Mesenchymal stem cell (in vitro differentiated cells and primary cell): ENCODE results near the gene ITPR3.

ENCODE experiments used
- DNase-seq: peaks from one replicate; pipeline ENCODE4 v3.0.0-alpha.2; 2013
- H2AFZ ChIP-seq: one replicate; pipeline ENCODE4 v1.6.1; 2013; ENCODE audit warnings: low read depth, mild to moderate bottlenecking, control low read depth, inconsistent platforms, low read length, moderate library complexity
- H2AK5ac ChIP-seq: 2 replicates; pipeline ENCODE4 v1.6.1; 2013; ENCODE audit warnings: low read length, moderate library complexity, mild to moderate bottlenecking, inconsistent platforms; ENCODE audit not compliant: severe bottlenecking
- H2BK120ac ChIP-seq: one replicate; pipeline ENCODE4 v1.6.1; 2013; ENCODE audit warnings: low read depth, mild to moderate bottlenecking, inconsistent platforms, low read length, moderate library complexity
- H2BK12ac ChIP-seq, 2 experiments: one replicate each; pipeline ENCODE4 v1.6.1; 2013; ENCODE audit warnings: inconsistent platforms in 2 of 2, low read length in 2 of 2, mild to moderate bottlenecking in 2 of 2, moderate library complexity in 2 of 2, control low read depth in 1 of 2
- H2BK15ac ChIP-seq: one replicate; pipeline ENCODE4 v1.6.1; 2013; ENCODE audit warnings: mild to moderate bottlenecking, low read depth, inconsistent platforms; ENCODE audit not compliant: poor library complexity, severe bottlenecking
- H2BK5ac ChIP-seq: 2 replicates; pipeline ENCODE4 v1.6.1; 2013; ENCODE audit warnings: low read depth, mild to moderate bottlenecking, low read length, control low read depth, inconsistent platforms; ENCODE audit not compliant: poor library complexity, severe bottlenecking
- H3K14ac ChIP-seq, 2 experiments: one replicate each; pipeline ENCODE4 v1.6.1; 2013; ENCODE audit warnings: inconsistent platforms in 2 of 2, low read length in 2 of 2, control low read depth in 1 of 2, mild to moderate bottlenecking in 1 of 2, moderate library complexity in 1 of 2
- H3K18ac ChIP-seq, 2 experiments: one replicate each; pipeline ENCODE4 v1.6.1; 2013; ENCODE audit warnings: inconsistent platforms in 2 of 2, low read length in 2 of 2, control low read depth in 1 of 2, low read depth in 1 of 2, mild to moderate bottlenecking in 1 of 2
- H3K23ac ChIP-seq, 2 experiments: one replicate each; pipeline ENCODE4 v1.6.1; 2013; ENCODE audit warnings: inconsistent platforms in 2 of 2, low read length in 2 of 2, mild to moderate bottlenecking in 2 of 2, moderate library complexity in 2 of 2, control low read depth in 1 of 2
- H3K27ac ChIP-seq: 2 replicates; pipeline ENCODE4 v1.5.1; 2013; ENCODE audit warnings: mild to moderate bottlenecking, moderate library complexity, low read length, control low read depth, inconsistent platforms; ENCODE audit not compliant: poor library complexity, severe bottlenecking
- H3K27me3 ChIP-seq, 2 experiments: 2 replicates each; pipeline versions ENCODE4 v1.6.1 to v1.7.0; 2013; ENCODE audit warnings: low read length in 2 of 2, mild to moderate bottlenecking in 2 of 2, moderate library complexity in 2 of 2, control low read depth in 1 of 2, inconsistent platforms in 1 of 2; ENCODE audit not compliant: control insufficient read depth in 1 of 2, insufficient read depth in 1 of 2
- H3K36me3 ChIP-seq, 2 experiments: 2 replicates each; pipeline versions ENCODE4 v1.6.1 to v1.7.0; 2013; ENCODE audit warnings: low read length in 2 of 2, control low read depth in 1 of 2, inconsistent platforms in 1 of 2, low read depth in 1 of 2, mild to moderate bottlenecking in 1 of 2; ENCODE audit not compliant: insufficient read depth in 2 of 2, control insufficient read depth in 1 of 2
- H3K4ac ChIP-seq, 2 experiments: one replicate each; pipeline ENCODE4 v1.6.1; 2013; ENCODE audit warnings: inconsistent platforms in 2 of 2, low read length in 2 of 2, mild to moderate bottlenecking in 2 of 2, moderate library complexity in 2 of 2, control low read depth in 1 of 2, low read depth in 1 of 2
- H3K4me1 ChIP-seq: 2 replicates; pipeline ENCODE4 v1.6.1; 2013; ENCODE audit warnings: low read depth, low read length, control low read depth; ENCODE audit not compliant: control insufficient read depth, insufficient read depth
- H3K4me2 ChIP-seq: 2 replicates; pipeline ENCODE4 v1.6.1; 2013; ENCODE audit warnings: low read length, mild to moderate bottlenecking, inconsistent platforms; ENCODE audit not compliant: poor library complexity, severe bottlenecking
- H3K4me3 ChIP-seq, 2 experiments: 2 replicates each; pipeline versions ENCODE4 v1.5.1 to v1.7.0; 2013; ENCODE audit warnings: low read length in 2 of 2, mild to moderate bottlenecking in 2 of 2, control low read depth in 1 of 2, low read depth in 1 of 2; ENCODE audit not compliant: insufficient read depth in 1 of 2
- H3K79me1 ChIP-seq: replicated peaks from 2 replicates; pipeline ENCODE4 v1.6.1; 2013; ENCODE audit warnings: mild to moderate bottlenecking, control low read depth, low read length, inconsistent platforms; ENCODE audit not compliant: poor library complexity, severe bottlenecking
- H3K9ac ChIP-seq: 2 replicates; pipeline ENCODE4 v1.7.0; 2013; ENCODE audit warnings: mild to moderate bottlenecking, low read length, moderate library complexity
- H3K9me3 ChIP-seq: 2 replicates; pipeline ENCODE4 v1.7.0; 2013; ENCODE audit warnings: mild to moderate bottlenecking, low read length; ENCODE audit not compliant: control insufficient read depth
- H4K8ac ChIP-seq: one replicate; pipeline ENCODE4 v1.6.1; 2013; ENCODE audit warnings: inconsistent platforms, mild to moderate bottlenecking, low read length, moderate library complexity
- H4K91ac ChIP-seq: one replicate; pipeline ENCODE4 v1.6.1; 2013; ENCODE audit warnings: mild to moderate bottlenecking, low read length, inconsistent platforms
- WGBS: methylation state at CpG from one replicate; pipeline ENCODE4 v1.1.7; 2013; ENCODE audit warnings: mixed read lengths; 5-methylcytosine and 5-hydroxymethylcytosine counted together

The ITPR3 gene

DNA sequence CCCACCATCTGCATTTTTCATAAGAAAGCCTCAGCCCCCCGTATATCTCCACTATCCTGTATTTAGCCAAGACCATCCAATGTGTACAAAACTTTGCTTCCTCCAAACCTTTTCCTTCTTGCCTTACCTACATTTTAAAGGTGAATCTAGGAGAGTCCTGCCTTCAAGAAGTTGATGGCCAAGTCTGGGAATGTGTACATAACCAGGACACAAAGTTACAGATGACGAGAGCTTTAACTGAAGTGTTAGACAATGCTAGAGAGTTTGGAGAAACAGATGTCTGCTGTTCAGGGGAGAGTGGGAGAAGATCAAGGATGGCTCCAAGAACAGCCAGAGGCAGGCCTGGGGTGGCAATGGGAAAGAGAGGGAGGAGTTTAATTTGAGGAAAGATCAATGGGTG lies 92.7 kb downstream of the ITPR3 start:
- H3K14ac ChIP-seq = no peak overlapping the region
- no peak overlapping the region for H4K91ac ChIP-seq
- no peak overlapping the region for H2BK120ac ChIP-seq
- H3K27ac ChIP-seq = no peak overlapping the region
- H3K18ac ChIP-seq = no peak overlapping the region
- no peak overlapping the region for H2BK15ac ChIP-seq
- H3K4me1 ChIP-seq = peaks cover 10% of the 10 kb centered on the region
- H4K8ac ChIP-seq = no peak overlapping the region
- no peak overlapping the region for H3K4ac ChIP-seq
- peaks cover 3 to 18% of the 10 kb centered on the region in 2 experiments for H3K36me3 ChIP-seq
- H3K4me2 ChIP-seq = no peak overlapping the region
- H2AFZ ChIP-seq = no peak overlapping the region
- H3K23ac ChIP-seq = no peak overlapping the region
- no peak overlapping the region for H2BK12ac ChIP-seq
- no peak for DNase-seq
- H3K27me3 ChIP-seq = peaks cover 2 to 4% of the 10 kb centered on the region in 2 experiments
- H3K9ac ChIP-seq = no peak overlapping the region
- H3K79me1 ChIP-seq = peaks cover 16% of the 10 kb centered on the region
- H2BK5ac ChIP-seq = no peak overlapping the region
- no peaks in the 10 kb centered on the region for H3K9me3 ChIP-seq
- no peak overlapping the region for H3K4me3 ChIP-seq
- 96% methylated on average over 2 of the region's 2 CpGs for WGBS
- no peak overlapping the region for H2AK5ac ChIP-seq

DNA sequence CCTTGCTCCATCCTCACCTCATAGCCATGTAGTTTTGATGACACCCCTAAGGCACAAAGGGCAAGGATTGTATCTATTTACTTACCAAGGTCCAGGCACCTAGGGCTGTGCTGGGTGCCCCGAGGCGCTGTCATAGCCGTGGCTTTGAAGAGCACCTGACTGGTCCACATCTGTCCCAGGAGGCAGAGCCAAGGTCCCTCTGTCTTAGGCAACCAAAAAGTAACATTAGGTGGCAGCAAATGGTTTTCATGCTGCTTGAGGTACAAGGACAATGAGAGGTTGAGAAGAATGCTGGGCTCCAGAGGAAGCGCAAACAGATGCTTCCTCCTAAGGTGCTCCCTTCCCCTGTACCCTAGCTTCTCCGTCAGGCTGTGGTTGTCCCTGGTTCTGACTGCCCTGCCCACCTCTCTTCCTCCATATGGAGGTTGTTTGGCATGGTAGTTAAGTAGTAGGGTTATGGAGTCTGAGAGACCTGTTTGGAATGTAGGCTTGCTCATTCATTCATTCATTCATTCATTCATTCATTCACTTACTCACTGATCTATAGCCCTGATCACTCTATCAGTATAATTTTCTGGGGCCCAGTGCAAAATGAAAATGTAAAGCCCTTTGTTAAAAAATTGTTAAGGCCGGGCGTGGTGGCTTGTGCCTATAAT lies 93.4 kb downstream of the ITPR3 start:
- H3K4me2 ChIP-seq = no peak overlapping the region
- no peak overlapping the region for H3K27ac ChIP-seq
- H3K14ac ChIP-seq = no peak overlapping the region
- peaks cover 9% of the 10 kb centered on the region for H3K4me1 ChIP-seq
- DNase-seq = no peak
- no peak overlapping the region for H3K23ac ChIP-seq
- H2BK120ac ChIP-seq = no peak overlapping the region
- peaks cover 8 to 9% of the 10 kb centered on the region in 2 experiments for H3K27me3 ChIP-seq
- H3K9ac ChIP-seq = no peak overlapping the region
- peaks cover 0 to 11% of the 10 kb centered on the region in 2 experiments for H3K36me3 ChIP-seq
- no peak overlapping the region for H4K8ac ChIP-seq
- H4K91ac ChIP-seq = no peak overlapping the region
- H2AFZ ChIP-seq = no peak overlapping the region
- H3K9me3 ChIP-seq = no peaks in the 10 kb centered on the region
- no peak overlapping the region for H2AK5ac ChIP-seq
- H3K18ac ChIP-seq = no peak overlapping the region
- H3K79me1 ChIP-seq = peaks cover 13% of the 10 kb centered on the region
- no peak overlapping the region for H2BK5ac ChIP-seq
- no peak overlapping the region for H2BK15ac ChIP-seq
- H2BK12ac ChIP-seq = no peak overlapping the region
- no peak overlapping the region for H3K4me3 ChIP-seq
- H3K4ac ChIP-seq = no peak overlapping the region
- WGBS = 84% methylated on average over 6 of the region's 7 CpGs

DNA sequence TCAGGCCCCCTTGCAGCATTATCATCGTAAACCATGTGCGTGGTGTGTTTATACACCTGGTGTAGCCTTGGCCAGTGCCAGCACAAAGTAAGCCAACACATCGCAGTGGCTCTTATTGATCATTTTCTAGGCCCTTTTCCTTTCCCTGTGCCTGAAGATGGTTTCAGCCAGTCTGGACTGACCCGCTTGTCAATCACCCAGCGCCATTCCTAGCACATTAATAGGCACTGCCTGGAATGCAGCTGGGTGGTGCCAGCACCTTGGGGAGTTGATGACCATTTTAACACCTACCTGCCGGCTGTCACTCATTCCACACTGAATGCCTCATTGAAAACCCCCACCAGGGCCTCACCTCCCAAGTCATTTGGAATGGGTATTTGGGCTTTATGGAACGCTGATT lies 95.3 kb downstream of the ITPR3 start:
- H3K9ac ChIP-seq = no peak overlapping the region
- H2AFZ ChIP-seq = no peak overlapping the region
- H3K4ac ChIP-seq = no peak overlapping the region
- no peak overlapping the region for H4K8ac ChIP-seq
- H3K18ac ChIP-seq = no peak overlapping the region
- H2BK5ac ChIP-seq = no peak overlapping the region
- H3K36me3 ChIP-seq = no peaks in the 10 kb centered on the region
- DNase-seq = no peak
- H3K79me1 ChIP-seq = no peaks in the 10 kb centered on the region
- no peak overlapping the region for H3K14ac ChIP-seq
- H2BK15ac ChIP-seq = no peak overlapping the region
- no peak overlapping the region for H4K91ac ChIP-seq
- H3K4me1 ChIP-seq = peaks cover 2% of the 10 kb centered on the region
- peaks cover 8 to 22% of the 10 kb centered on the region in 2 experiments for H3K27me3 ChIP-seq
- no peak overlapping the region for H2AK5ac ChIP-seq
- no peak overlapping the region for H3K23ac ChIP-seq
- no peak overlapping the region for H2BK12ac ChIP-seq
- H3K4me3 ChIP-seq = no peak overlapping the region
- H3K4me2 ChIP-seq = no peak overlapping the region
- no peaks in the 10 kb centered on the region for H3K9me3 ChIP-seq
- no peak overlapping the region for H3K27ac ChIP-seq
- H2BK120ac ChIP-seq = no peak overlapping the region
- WGBS = 83% methylated on average over 7 of the region's 7 CpGs

DNA sequence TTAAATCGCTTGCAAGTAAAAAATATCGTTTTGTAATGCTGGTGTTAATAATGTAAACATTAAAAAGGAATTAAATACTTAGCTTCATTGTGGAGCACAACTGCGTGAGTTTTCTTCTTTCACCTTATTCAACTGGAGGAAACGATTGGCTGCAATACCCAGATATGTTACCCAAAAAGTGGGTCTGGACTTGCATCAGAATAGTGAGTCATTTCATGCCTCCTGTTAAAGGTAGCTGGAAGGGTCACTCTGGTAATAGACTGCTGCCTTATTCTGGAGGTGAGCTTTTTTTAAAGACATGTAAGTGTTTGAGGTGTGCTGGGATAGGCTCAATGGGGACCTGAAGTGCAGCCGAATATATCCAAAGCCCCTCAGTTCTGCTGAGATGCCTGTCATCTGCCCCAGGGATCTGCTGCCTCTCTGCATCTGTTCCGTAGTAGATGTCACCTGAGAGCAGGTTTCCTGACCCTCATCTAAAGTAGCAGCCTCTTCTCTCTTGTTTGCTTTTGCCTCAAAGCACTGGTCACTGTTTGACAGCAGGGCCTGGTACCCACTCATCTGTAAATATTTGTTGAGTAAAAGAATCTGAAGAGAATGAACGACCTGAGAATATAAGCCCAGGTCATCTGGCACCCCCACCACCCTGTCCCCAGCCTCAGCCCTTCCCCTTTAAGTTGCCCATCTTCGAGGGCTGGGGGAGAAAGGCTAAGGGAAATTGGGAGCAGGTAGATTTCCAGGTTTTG lies 95.9 kb downstream of the ITPR3 start:
- no peak overlapping the region for H3K4me2 ChIP-seq
- H3K36me3 ChIP-seq = no peaks in the 10 kb centered on the region
- H4K91ac ChIP-seq = no peak overlapping the region
- H3K9me3 ChIP-seq = no peaks in the 10 kb centered on the region
- no peaks in the 10 kb centered on the region for H3K79me1 ChIP-seq
- no peak overlapping the region for H2AFZ ChIP-seq
- H3K18ac ChIP-seq = no peak overlapping the region
- 90% methylated on average over 6 of the region's 8 CpGs for WGBS
- no peak overlapping the region for H3K23ac ChIP-seq
- no peak overlapping the region for H2BK120ac ChIP-seq
- no peak overlapping the region for H2BK12ac ChIP-seq
- H3K14ac ChIP-seq = no peak overlapping the region
- no peak overlapping the region for H2AK5ac ChIP-seq
- H3K4me3 ChIP-seq = no peak overlapping the region
- no peak overlapping the region for H2BK5ac ChIP-seq
- peaks cover 8 to 28% of the 10 kb centered on the region in 2 experiments for H3K27me3 ChIP-seq
- H3K4me1 ChIP-seq = no peaks in the 10 kb centered on the region
- H3K9ac ChIP-seq = peak overlapping the region; percentile 15
- no peak overlapping the region for H3K27ac ChIP-seq
- no peak overlapping the region for H2BK15ac ChIP-seq
- H4K8ac ChIP-seq = no peak overlapping the region
- DNase-seq = no peak
- H3K4ac ChIP-seq = no peak overlapping the region
